HG02623 (cell line): ENCODE results near the gene TMEM144.

Experiments used
- ATAC-seq: cut with Tn5 transposase; IDR thresholded peaks from one replicate; pipeline ENCODE4 v1.9.1; 2021; ENCODE audit warnings: moderate library complexity; ENCODE audit not compliant: unreplicated experiment

TMEM144 gene

DNA sequence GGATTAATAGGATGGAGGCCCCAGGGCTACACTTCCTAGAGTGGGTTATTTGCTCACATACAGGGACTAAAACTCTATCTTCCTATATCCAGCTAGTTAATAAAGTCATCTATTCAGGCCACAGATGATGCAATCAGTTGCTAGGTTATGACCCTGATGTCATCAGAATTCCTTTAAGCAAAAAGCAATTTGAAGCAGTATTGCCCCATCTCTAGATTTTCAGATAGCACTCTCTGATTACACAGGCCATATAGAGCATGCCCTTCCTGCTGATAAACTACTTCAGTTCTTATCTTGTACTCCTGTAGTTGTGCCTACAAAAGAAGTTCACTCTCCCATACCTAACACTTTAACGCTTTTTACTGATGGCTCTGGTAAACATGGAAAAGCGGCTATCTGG is 84.8 kb downstream of the TMEM144 start:
- ATAC-seq, result no peak

DNA sequence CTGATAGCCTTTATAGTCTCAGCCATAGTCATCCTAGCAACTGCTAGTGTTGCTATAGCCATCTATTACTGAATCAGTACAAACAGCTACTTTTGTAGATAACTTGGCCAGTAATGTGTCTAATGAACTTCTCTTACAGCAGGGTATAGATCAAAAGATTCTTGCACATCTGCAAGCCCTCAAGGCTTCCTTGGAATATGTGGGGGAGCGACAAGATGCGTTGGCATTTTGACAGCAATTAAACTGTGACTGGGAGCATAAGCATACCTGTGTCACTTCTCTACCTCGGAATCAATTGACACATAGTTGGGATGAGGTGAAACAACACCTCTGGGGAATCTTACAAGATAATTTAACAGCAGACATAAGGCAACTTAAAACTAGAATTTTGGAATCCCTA is 87.6 kb downstream of the TMEM144 start:
- ATAC-seq, result no peak

DNA sequence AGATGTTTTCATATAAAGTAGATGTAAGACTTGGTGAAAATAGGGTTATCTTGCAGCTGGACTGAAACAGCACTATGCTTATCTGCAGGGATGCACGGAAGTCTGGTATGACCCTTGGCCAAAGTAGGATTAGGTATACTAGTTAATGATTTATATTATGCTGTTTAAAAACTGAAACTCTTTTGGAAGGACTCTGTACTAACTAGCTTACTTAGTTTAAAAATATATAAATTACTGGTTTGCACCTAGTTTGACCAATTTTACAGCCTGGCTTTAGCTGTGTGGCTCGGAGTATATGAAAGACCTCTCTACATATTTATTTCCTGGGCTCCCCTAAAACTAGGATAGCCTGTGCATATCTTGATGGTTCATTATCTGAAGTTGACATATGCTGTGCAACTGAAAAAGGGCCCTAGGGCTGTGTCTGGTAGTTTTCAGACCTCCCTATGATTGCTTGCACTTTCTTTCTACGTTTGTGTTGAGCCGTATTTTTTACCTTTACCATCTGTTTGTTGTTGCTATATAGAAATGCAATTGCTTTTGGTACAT is 89.2 kb downstream of the TMEM144 start:
- ATAC-seq, result no peak

DNA sequence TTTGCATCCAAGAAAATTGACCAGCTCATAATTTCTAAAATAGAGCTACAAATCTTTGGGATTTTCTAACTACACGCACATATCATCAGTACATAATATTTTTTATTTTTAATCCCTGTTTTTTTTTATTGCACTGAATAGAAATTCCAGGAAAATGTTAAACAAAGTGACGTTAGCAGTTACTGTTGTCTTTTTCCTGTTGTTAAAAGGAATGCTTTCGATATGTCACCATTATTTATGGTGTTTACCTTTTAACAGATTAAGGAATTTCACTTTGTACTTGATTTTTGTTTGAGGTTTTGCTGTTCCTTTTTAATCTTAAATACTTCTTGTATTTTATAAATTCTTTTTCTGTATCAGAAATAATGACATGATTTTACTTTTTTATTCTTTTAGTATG is 89.7 kb downstream of the TMEM144 start:
- ATAC-seq, result no peak

DNA sequence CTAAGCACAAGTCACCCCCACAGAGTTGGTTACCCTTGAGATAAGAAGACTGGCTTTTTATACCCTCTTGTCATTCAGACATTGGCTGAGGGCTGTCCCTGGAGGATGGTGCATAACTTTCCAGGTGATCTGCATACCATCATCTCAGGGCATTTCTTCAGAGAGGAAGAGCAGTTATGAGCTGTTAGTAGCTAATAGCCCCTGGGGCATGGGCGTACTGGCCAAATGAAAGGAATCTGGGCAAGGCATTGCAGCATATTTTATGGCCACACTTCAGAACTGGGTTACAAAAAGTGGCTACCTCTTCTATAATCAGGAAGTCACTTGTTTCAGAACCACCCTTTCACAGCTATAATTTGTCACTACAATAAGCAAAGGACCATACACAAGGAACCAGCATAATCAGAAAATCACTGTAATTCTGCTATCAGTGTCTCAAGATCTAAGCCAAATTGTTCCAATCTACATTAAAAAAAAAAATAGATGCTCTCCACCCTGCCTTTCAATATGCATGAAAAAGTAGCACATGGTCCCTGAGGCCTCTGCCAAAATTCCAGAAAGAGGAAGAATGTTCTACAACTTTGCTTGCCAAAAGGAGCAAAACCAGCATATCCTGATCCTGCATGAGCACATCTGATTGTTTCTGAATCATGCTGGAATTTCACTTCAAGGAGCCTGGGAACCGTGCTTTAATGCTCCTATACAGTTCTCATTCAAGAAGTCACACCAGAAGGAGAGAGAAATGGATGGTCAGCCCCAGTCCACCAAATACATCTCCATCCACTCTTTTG is 92.0 kb downstream of the TMEM144 start:
- no peak for ATAC-seq

DNA sequence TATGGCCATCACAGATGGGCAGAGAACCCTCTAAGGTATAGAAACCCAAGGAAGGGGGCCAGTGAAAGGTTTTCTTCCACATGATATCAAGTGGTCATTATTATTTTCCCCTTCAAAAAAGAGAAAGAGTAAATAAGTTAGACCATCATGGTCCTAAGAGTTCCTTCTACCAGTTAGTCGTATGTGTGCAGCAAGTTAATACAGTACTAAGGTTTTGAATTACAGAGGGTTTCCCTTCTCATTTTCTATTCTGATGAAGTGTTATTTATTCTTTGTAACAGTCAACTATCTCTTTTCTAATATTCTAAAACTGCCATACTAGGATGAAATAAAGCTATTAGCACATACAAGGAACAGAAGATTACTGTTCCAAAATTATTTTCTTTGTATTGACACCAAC is 94.4 kb downstream of the TMEM144 start:
- ATAC-seq, result no peak
